CD8-positive, alpha-beta memory T cell (primary cell): Measurements from ENCODE around the gene RNF19B. TPM values are rescaled to one million over a fixed set of nuclear protein-coding genes. Genes with fewer than 3 reads are reported as not detected.
A peak's percentile ranks its signal among the peaks of the same experiment; 100 is the strongest.

ENCODE experiments used
- CTCF ChIA-PET: fragments of 350-600 bp; sonication (Branson Sonifier 250); formaldehyde crosslinking; loops from one replicate; lab custom pipeline; 2021; ENCODE audit warnings: antibody characterized with exemption; lab: Charles Lee
- POLR2A ChIA-PET: fragments of 350-600 bp; sonication (Branson Sonifier 250); formaldehyde crosslinking; loops from one replicate; lab custom pipeline; 2021; ENCODE audit warnings: antibody characterized with exemption; lab: Charles Lee
- DNase-seq, 5 donors: peaks; one replicate each; pipeline versions ENCODE4 v3.0.0 to v3.0.0-alpha.2; 2020 to 2022; ENCODE audit warnings: mixed read lengths in 1 of 5
- H3K27ac ChIP-seq: one replicate; pipeline ENCODE4 v1.7.0; 2013; ENCODE audit warnings: low read depth, mild to moderate bottlenecking, low read length, moderate library complexity
- H3K27me3 ChIP-seq: 2 replicates; pipeline ENCODE4 v1.7.0; 2013; ENCODE audit warnings: low read length, mild to moderate bottlenecking; ENCODE audit not compliant: insufficient read depth, poor library complexity, severe bottlenecking
- H3K36me3 ChIP-seq: 2 replicates; pipeline ENCODE4 v1.7.0; 2013; ENCODE audit warnings: mild to moderate bottlenecking, low read length, moderate library complexity; ENCODE audit not compliant: insufficient read depth
- H3K4me1 ChIP-seq: 2 replicates; pipeline ENCODE4 v1.7.0; 2013; ENCODE audit warnings: mild to moderate bottlenecking, low read length, moderate library complexity; ENCODE audit not compliant: insufficient read depth
- H3K4me3 ChIP-seq: 2 replicates; pipeline ENCODE4 v1.7.0; 2013; ENCODE audit warnings: mild to moderate bottlenecking, low read length
- H3K9me3 ChIP-seq: 2 replicates; pipeline ENCODE4 v1.7.0; 2013; ENCODE audit warnings: mild to moderate bottlenecking, low read length
- H3K27ac Mint-ChIP-seq, 8 donors: one replicate each; pipeline ENCODE4 v1.8.0; 2020 to 2021; ENCODE audit warnings: mixed read lengths in 8 of 8, mild to moderate bottlenecking in 6 of 8, inconsistent platforms in 3 of 8, moderate library complexity in 3 of 8
- H3K27me3 Mint-ChIP-seq, 2 donors: one replicate each; pipeline ENCODE4 v1.8.0; 2020 to 2021; ENCODE audit warnings: mixed read lengths in 2 of 2, mild to moderate bottlenecking in 1 of 2, moderate library complexity in 1 of 2
- H3K36me3 Mint-ChIP-seq, 3 donors: one replicate each; pipeline ENCODE4 v1.8.0; 2020 to 2021; ENCODE audit warnings: mixed read lengths in 3 of 3, inconsistent platforms in 1 of 3, mild to moderate bottlenecking in 1 of 3
- H3K4me1 Mint-ChIP-seq, 3 donors: one replicate each; pipeline ENCODE4 v1.8.0; 2020 to 2021; ENCODE audit warnings: mixed read lengths in 3 of 3, inconsistent platforms in 1 of 3, mild to moderate bottlenecking in 1 of 3
- H3K4me3 Mint-ChIP-seq, 7 donors: one replicate each; pipeline ENCODE4 v1.8.0; 2020 to 2021; ENCODE audit warnings: mixed read lengths in 7 of 7, mild to moderate bottlenecking in 6 of 7, moderate library complexity in 4 of 7, inconsistent platforms in 2 of 7
- H3K9me3 Mint-ChIP-seq, 5 donors: one replicate each; pipeline ENCODE4 v1.8.0; 2020 to 2022; ENCODE audit warnings: mixed read lengths in 5 of 5, mild to moderate bottlenecking in 3 of 5, moderate library complexity in 2 of 5, inconsistent platforms in 1 of 5
- polyA plus RNA-seq: library from polyadenylated mRNA; unstranded; fragments of 300-500 nt; fragmentation: Illumina TruSeq; gene quantifications from one replicate; pipeline ENCODE4 v1.2.3, GENCODE V29; 2021
- total RNA-seq, 2 experiments: library from RNA; stranded (reverse); gene quantifications; one replicate each; pipeline ENCODE4 v1.2.3, GENCODE V29; 2021

RNF19B gene, protein sequence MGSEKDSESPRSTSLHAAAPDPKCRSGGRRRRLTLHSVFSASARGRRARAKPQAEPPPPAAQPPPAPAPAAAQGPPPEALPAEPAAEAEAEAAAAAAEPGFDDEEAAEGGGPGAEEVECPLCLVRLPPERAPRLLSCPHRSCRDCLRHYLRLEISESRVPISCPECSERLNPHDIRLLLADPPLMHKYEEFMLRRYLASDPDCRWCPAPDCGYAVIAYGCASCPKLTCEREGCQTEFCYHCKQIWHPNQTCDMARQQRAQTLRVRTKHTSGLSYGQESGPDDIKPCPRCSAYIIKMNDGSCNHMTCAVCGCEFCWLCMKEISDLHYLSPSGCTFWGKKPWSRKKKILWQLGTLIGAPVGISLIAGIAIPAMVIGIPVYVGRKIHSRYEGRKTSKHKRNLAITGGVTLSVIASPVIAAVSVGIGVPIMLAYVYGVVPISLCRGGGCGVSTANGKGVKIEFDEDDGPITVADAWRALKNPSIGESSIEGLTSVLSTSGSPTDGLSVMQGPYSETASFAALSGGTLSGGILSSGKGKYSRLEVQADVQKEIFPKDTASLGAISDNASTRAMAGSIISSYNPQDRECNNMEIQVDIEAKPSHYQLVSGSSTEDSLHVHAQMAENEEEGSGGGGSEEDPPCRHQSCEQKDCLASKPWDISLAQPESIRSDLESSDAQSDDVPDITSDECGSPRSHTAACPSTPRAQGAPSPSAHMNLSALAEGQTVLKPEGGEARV
- total RNA-seq: 10 to 100 TPM; 39.6 to 39.9 TPM
- 4.3 TPM for polyA plus RNA-seq

DNA sequence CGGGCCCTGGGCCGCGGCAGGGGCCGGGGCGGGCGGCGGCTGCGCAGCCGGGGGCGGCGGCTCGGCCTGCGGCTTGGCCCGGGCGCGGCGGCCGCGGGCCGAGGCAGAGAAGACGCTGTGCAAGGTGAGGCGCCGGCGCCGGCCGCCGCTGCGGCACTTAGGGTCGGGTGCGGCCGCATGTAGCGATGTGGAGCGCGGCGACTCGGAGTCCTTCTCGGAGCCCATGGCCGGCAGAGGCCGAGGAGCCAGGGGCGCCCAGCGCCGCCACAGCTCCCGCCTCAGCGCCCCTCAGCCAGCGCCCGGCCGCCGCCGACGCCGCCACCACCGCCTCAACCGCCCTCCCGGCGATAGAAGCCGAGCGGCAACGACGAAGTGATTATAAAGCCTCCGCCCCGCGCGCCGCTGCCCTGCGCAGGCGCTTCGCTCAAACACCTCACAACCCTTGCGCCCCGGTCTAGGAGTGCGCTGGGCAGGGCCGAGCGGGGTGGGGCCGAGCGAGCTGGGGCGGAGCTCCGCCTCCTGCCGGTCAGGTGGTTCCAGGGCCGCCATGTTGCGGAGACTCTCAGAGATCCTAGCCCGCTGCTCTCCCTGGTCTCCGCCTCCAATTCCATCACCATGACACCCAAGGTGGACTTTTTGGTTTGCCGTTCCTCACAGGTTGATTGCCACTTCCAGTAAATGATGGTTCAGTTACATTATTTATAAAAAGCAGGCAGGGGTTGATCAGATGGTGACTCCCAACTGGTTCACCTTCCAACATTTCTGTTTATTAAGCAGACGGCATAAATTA lies at the start of gene RNF19B:
Gene RNF19B (minus strand): TSS at position 349 of the 790 bp plus-strand sequence. CDS start 124 bp downstream, at position 225.
- Histone ChIP-seq H3K4me1 (peaks cover 21% of the 10 kb centered on the region), H3K27me3 (no peaks in the 10 kb centered on the region), H3K27ac (peak within 1 kb of the TSS; percentile 58), H3K9me3 (no peaks in the 10 kb centered on the region), H3K4me3 (peak within 1 kb of the TSS; percentile 78), H3K36me3 (no peaks in the 10 kb centered on the region)
- peak within 1 kb of the TSS; percentile 84 to 98 (median 93) for H3K27ac Mint-ChIP-seq
- DNase-seq: peak; percentile 89 to 96 (median 92)
- H3K4me1 Mint-ChIP-seq: peaks cover 34 to 45% (median 44%) of the 10 kb centered on the region in 3 donors
- POLR2A ChIA-PET: interaction anchor here (0.5 to 2.6 kb wide), 7 partner anchors 16 to 313 kb away, joined by 3 to 27 read pairs (median 5); partner anchors contain the start of gene RBBP4
- peaks cover 4 to 5% of the 10 kb centered on the region in 2 donors for H3K27me3 Mint-ChIP-seq
- peak within 1 kb of the TSS; percentile 85 to 96 (median 89) for H3K4me3 Mint-ChIP-seq
- CTCF ChIA-PET: interaction anchor here (0.8 to 1.4 kb wide), 5 partner anchors 9 to 163 kb away, joined by 3 to 5 read pairs (median 4); no protein-coding TSS in a partner anchor
- peaks cover 0 to 10% (median 2%) of the 10 kb centered on the region in 3 donors for H3K36me3 Mint-ChIP-seq
- no peaks in the 10 kb centered on the region for H3K9me3 Mint-ChIP-seq

DNA sequence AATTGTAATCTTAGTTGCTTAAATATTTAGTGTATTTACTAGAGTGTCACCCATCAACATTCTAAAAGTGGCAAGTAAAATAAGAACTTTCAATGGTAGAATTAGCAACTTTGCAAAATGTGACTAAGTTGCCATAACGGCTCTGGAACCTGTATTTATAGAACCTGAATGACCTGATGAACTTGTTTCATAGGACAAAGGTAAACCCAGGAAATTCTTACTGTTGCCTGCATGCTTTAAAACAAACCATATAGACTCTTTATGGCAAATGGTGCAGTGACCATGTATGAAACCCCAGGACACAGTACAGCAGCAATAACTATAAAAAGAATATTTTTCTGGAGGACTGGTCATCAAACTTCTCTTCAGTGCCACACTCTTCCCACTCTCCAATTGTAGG lies 49.2 kb upstream of the RNF19B start:
- ChIA-PET CTCF (no interaction called here), POLR2A (no interaction called here)
- peaks cover 51% of the 10 kb centered on the region for H3K36me3 ChIP-seq
- peak overlapping the region in 1 of 8 donors; percentile 49 for H3K27ac Mint-ChIP-seq
- no peak for DNase-seq
- H3K9me3 Mint-ChIP-seq: no peaks in the 10 kb centered on the region
- H3K27me3 ChIP-seq: no peaks in the 10 kb centered on the region
- no peaks in the 10 kb centered on the region for H3K9me3 ChIP-seq
- H3K4me3 ChIP-seq: no peak overlapping the region
- no peak overlapping the region for H3K4me3 Mint-ChIP-seq
- no peaks in the 10 kb centered on the region for H3K4me1 ChIP-seq
- H3K36me3 Mint-ChIP-seq: peaks cover 8 to 79% (median 30%) of the 10 kb centered on the region in 3 donors
- H3K27ac ChIP-seq: no peak overlapping the region
- no peaks in the 10 kb centered on the region for H3K27me3 Mint-ChIP-seq
- no peaks in the 10 kb centered on the region for H3K4me1 Mint-ChIP-seq

DNA sequence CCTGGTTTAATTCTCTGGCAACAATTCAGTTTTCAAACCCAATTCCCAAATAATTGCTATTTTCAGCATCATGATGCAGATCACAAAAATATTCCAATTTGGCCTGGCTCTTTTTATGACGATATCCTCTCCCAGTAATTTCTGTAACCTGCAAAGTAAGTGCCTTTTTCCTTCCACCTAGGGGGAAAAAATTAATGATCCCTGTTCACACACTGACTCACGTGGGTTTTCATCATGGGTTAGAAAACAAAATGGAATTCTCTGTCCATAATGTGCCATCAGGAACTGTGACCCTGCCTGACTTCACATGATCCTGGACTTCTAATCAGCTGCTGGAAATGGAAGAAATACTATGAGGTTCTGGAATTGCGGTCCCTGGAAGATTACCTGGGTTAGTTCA lies 47.6 kb upstream of the RNF19B start:
- no peak overlapping the region for H3K27ac ChIP-seq
- H3K4me1 ChIP-seq: no peaks in the 10 kb centered on the region
- no peak overlapping the region for H3K4me3 ChIP-seq
- CTCF ChIA-PET: no interaction called here
- Mint-ChIP-seq H3K27me3 (no peaks in the 10 kb centered on the region), H3K27ac (peak overlapping the region in 2 of 8 donors; percentile 26 to 43), H3K9me3 (no peaks in the 10 kb centered on the region), H3K36me3 (peaks cover 4 to 80% (median 35%) of the 10 kb centered on the region in 3 donors), H3K4me3 (no peak overlapping the region), H3K4me1 (no peaks in the 10 kb centered on the region)
- no peaks in the 10 kb centered on the region for H3K9me3 ChIP-seq
- H3K27me3 ChIP-seq: no peaks in the 10 kb centered on the region
- DNase-seq: no peak
- H3K36me3 ChIP-seq: peaks cover 48% of the 10 kb centered on the region
- POLR2A ChIA-PET: no interaction called here

DNA sequence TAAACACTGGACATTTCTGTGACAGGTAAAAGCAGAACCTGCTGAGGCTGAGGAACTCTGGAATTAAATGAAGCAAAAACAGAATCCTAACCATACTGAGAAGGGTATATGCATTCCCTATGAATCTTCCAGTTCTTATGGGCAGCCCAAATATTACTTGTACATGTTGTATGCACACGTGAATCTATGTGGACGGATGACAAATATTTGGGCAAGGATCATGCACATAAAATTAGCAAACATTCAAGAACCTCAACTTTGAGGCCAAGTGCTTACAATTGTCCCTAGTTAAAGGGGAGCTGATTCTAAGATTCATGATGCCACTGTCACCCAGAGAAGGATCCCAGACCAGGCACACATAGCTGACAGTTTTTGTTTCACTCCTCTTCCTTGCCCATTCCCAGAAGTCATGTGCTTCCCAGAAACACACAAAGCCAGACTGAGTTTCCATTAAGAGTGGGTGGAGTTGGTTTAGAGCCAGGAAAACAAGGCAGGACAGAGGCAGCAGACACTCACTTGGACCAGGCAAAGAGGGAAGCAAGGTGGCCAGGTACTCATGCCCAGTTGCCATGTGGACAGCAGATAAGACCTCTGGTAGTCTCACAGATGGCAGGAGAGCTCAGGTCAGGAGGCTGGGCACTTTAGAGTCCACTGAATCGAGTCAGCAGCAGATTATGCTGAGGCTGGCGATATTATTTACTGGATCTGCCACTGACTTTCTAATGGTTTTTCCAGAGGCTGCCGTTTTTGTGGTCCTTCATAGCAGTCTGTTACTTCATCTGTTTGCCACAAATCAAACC lies 46.5 kb upstream of the RNF19B start:
- H3K27ac ChIP-seq: no peak overlapping the region
- Mint-ChIP-seq H3K36me3 (peaks cover 4 to 82% (median 34%) of the 10 kb centered on the region in 3 donors), H3K27ac (peak overlapping the region in 2 of 8 donors; percentile 6 to 33), H3K4me1 (no peaks in the 10 kb centered on the region), H3K9me3 (no peaks in the 10 kb centered on the region), H3K4me3 (no peak overlapping the region), H3K27me3 (no peaks in the 10 kb centered on the region)
- CTCF ChIA-PET: no interaction called here
- no peak for DNase-seq
- H3K36me3 ChIP-seq: peaks cover 48% of the 10 kb centered on the region
- no peaks in the 10 kb centered on the region for H3K27me3 ChIP-seq
- no peaks in the 10 kb centered on the region for H3K4me1 ChIP-seq
- H3K4me3 ChIP-seq: no peak overlapping the region
- H3K9me3 ChIP-seq: no peaks in the 10 kb centered on the region
- POLR2A ChIA-PET: interaction anchor here (0.6 kb wide), 1 partner anchor 50 kb away, joined by 4 read pairs; no protein-coding TSS in a partner anchor

DNA sequence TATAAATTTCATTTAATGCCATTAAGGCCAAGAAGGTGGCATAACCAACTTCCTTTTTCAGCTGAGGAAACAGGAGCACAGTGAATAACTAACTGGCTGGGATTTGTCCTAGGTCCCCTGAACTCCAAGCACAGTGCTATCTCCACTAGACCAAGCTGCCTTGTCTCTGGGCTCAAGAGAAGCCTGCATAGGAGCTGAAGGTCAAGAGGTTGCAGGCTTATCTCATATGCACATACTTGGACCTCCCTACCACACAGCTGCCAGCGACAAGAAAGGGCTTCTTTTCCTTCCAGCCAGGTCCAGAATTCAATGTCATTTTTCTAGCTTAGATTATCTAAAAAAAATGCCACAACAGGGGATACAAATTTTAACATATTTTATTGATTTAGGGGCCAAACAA lies 45.0 kb upstream of the RNF19B start:
- H3K4me3 ChIP-seq: no peak overlapping the region
- peaks cover 4 to 76% (median 37%) of the 10 kb centered on the region in 3 donors for H3K36me3 Mint-ChIP-seq
- H3K27me3 ChIP-seq: no peaks in the 10 kb centered on the region
- no peak overlapping the region for H3K4me3 Mint-ChIP-seq
- peak overlapping the region in 3 of 8 donors; percentile 33 to 72 (median 38) for H3K27ac Mint-ChIP-seq
- ChIA-PET CTCF (interaction anchor here (0.6 to 1.3 kb wide), 3 partner anchors 11 to 76 kb away, joined by 3 read pairs; no protein-coding TSS in a partner anchor), POLR2A (no interaction called here)
- no peaks in the 10 kb centered on the region for H3K4me1 Mint-ChIP-seq
- no peak overlapping the region for H3K27ac ChIP-seq
- H3K9me3 Mint-ChIP-seq: no peaks in the 10 kb centered on the region
- H3K36me3 ChIP-seq: peaks cover 48% of the 10 kb centered on the region
- no peak for DNase-seq
- no peaks in the 10 kb centered on the region for H3K4me1 ChIP-seq
- no peaks in the 10 kb centered on the region for H3K27me3 Mint-ChIP-seq
- H3K9me3 ChIP-seq: no peaks in the 10 kb centered on the region

DNA sequence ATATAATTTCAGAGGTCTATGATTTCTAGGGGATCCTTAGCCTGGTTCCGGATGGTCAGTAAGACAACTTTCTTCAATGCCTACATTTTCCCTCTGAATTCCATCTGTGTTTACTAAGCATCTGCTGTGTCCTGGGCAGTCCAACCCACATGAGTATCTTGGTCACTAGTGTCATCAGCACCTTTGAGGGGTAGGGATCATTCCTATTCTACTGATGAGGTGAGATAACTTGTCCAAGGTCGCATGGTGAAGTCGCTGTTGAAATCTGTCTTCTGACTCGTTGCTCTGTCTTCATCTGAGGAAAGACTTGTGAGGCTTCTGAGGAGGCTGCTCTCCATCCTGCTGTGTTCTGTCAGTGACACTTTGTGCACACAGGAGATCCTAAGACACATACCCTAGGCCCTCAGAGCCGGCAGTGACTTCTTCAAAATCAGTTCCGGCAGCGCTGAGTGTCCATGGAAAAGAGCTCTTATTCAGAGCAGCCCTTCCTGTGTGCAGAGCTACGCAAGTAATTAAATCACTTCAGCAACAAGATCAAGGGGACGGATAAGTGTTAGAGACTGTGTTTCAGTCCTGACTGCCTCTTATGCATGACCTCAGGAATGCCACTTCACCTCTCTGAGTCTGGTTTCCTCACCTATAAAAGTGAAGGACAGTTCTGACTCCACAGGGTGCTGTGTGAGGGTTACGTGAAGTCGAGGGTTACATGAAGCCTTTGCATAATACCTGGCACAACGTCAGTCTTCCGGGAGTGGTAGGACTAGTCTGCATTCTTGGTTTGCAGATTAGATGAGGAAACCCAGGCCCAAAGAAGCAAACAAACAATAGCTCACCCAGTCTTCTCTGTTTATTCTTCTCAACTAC lies 43.7 kb upstream of the RNF19B start:
- H3K27ac Mint-ChIP-seq: peak overlapping the region in 5 of 8 donors; percentile 30 to 71 (median 52)
- peaks cover 4 to 63% (median 34%) of the 10 kb centered on the region in 3 donors for H3K36me3 Mint-ChIP-seq
- DNase-seq: no peak
- H3K4me3 Mint-ChIP-seq: no peak overlapping the region
- Histone ChIP-seq H3K4me3 (no peak overlapping the region), H3K27ac (no peak overlapping the region), H3K27me3 (no peaks in the 10 kb centered on the region), H3K4me1 (no peaks in the 10 kb centered on the region), H3K9me3 (no peaks in the 10 kb centered on the region), H3K36me3 (peaks cover 37% of the 10 kb centered on the region)
- CTCF ChIA-PET: interaction anchor here (0.9 to 1.3 kb wide), 2 partner anchors 10 to 75 kb away, joined by 3 read pairs; no protein-coding TSS in a partner anchor
- no peaks in the 10 kb centered on the region for H3K27me3 Mint-ChIP-seq
- POLR2A ChIA-PET: no interaction called here
- H3K4me1 Mint-ChIP-seq: no peaks in the 10 kb centered on the region
- H3K9me3 Mint-ChIP-seq: no peaks in the 10 kb centered on the region
